HG03565 (cell line): ENCODE results near the gene UBE2S.

Experiments
- ATAC-seq: cut with Tn5 transposase; IDR thresholded peaks from one replicate; pipeline ENCODE4 v1.9.1; 2021; ENCODE audit warnings: mild to moderate bottlenecking, moderate library complexity; ENCODE audit not compliant: unreplicated experiment

The UBE2S gene

GRCh38 chr19:55384920-55385723 is 22.5 kb downstream of the UBE2S start:
- ATAC-seq: peak; percentile 33

GRCh38 chr19:55384131-55384919 is 23.3 kb downstream of the UBE2S start, which contains the start of gene TMEM238:
Gene TMEM238, minus strand, starts transcription at chr19:55384292. Its CDS starts 33 bp downstream, at chr19:55384259.
- ATAC-seq: no peak

DNA sequence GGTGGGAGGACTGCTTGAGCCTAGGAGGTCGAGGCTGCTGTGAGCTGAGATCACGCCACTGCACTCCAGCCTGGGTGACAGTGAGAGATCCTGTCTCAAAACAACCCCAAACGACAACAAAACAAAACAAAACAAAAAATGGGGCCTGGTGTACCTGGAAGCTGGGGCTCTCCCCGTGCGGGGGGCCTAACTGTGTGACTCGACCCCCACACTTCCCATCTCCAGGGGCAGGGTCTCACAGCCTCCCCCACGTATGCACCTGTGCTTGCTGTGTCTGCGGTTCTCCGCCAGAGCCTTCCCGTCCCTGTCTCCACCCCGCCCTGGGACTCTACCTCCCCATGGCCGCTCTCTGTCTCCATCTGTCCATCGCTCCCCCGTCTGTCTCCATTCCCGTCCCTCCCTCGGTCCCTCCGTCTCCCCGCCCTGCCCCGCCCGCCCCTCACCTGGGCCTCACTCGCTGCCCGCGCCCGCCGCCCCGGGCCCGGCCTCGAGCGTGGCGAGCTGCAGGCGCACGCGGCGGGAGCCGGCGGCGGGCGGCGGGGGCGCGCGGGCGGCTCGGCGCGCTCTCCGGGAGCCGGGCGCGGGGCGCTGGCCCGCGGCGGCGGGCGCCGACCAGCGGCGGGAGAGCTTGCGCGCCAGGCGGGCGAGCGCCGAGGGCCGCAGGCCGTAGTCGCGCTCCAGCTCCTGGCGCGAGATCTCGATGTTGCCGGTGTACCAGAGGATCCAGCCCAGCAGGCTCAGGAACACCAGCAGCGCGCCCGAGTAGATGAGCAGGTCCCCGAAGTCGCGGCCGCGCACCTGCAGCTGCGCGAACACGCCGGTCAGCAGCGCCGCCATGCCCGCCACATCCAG is 24.1 kb downstream of the UBE2S start:
- ATAC-seq: no peak

GRCh38 chr19:55382522-55383054 is 25.0 kb downstream of the UBE2S start:
- ATAC-seq: no peak

DNA sequence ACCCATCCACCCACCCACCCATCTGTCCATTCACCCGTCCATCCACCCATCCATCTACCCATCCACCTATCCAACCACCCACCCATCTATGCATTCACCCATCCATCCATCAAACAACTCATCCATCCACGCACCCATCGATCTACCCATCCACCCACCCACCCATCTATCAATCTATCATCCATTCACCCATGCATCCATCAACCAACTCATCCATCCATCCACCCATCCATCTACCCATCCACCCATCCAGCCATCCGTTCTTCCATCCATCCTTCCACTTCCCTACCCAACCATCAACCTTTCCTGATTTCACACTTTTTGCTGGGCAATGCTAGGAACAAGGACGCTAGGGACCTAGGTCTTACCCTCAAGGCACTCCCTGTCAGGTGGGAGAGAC is 25.6 kb downstream of the UBE2S start:
- ATAC-seq: no peak

DNA sequence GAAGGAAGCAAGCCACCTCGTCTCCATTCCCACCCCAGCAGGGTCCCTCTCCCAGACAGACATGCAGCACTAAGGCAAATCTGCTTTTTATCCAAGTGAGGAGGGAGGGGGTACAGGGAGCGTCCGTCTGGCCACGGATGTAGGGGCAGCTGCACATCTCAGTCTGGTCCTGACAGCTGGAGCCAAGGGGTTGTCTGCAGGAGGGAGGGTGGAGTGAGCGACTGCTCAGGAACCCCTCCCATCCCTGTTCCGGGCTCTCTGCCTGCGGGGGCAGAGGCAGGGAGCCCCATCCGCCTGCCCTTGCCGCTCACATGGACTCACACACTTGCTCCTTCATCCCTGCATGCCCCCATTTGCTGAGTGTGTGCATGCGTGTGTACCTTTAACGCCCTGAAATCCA is 28.4 kb downstream of the UBE2S start:
- ATAC-seq: no peak

DNA sequence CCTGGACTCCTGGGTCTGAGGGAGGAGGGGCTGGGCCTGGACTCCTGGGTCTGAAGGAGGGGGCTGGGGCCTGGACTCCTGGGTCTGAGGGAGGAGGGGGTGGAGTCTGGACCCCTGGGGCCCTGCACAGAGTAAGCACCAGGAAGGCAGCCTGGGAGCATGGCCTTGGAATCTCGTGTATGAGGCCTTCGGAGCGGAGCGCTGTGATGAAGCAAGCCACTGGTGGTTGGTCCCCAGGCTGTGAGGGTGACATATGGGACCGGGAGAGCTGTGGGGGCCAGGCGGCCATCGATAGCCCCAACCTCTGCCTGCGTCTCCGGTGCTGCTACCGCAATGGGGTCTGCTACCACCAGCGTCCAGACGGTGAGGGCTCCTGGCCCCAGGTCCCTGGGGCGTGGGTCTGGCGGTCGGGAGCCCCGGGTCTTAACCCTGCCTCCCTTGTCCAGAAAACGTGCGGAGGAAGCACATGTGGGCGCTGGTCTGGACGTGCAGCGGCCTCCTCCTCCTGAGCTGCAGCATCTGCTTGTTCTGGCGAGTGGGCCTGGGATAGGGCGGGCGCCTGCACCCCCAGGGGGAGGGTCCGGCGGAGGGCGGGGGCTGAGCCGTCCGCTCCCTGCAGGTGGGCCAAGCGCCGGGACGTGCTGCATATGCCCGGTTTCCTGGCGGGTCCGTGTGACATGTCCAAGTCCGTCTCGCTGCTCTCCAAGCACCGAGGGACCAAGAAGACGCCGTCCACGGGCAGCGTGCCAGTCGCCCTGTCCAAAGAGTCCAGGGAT is 30.0 kb downstream of the UBE2S start:
- no peak for ATAC-seq

DNA sequence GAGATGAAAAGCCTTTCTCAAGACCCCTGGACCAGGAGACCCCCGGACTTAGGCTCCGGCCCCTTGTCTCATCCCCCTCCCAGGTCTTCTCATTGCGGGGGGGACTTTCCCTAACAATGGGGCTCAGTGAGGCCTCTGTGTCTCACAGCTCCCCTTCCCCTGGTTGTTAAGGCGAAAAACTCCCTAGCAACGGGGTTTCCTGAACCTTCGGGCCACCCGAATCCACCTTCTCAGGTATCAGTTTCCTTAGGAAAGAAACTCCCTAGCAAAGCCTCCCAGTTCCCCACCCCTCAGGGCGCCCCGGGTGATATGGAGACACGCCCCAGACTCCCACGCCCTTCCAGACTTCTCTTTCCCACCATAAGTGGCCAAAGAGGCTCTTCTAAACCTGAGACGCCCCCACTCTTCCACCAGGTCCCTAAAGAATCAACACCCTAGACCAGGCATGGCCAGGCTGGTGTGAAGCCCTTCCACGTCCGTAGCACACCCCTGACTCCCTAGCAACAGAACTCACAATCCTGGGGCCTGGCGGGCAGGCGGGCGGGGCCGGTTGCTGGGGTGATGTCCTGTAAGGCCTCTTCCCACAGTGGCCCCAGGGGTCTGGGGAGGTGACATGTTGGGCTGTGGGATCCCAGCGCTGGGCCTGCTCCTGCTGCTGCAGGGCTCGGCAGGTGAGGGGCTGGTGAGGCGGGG is 31.2 kb downstream of the UBE2S start, which contains the start of gene TMEM190:
Gene TMEM190, plus strand, starts transcription at position 586 of the 693 bp plus-strand sequence. Its CDS starts 28 bp downstream, at position 614.
- no peak for ATAC-seq

GRCh38 chr19:55373993-55374757 is 33.4 kb downstream of the UBE2S start:
- ATAC-seq: no peak

DNA sequence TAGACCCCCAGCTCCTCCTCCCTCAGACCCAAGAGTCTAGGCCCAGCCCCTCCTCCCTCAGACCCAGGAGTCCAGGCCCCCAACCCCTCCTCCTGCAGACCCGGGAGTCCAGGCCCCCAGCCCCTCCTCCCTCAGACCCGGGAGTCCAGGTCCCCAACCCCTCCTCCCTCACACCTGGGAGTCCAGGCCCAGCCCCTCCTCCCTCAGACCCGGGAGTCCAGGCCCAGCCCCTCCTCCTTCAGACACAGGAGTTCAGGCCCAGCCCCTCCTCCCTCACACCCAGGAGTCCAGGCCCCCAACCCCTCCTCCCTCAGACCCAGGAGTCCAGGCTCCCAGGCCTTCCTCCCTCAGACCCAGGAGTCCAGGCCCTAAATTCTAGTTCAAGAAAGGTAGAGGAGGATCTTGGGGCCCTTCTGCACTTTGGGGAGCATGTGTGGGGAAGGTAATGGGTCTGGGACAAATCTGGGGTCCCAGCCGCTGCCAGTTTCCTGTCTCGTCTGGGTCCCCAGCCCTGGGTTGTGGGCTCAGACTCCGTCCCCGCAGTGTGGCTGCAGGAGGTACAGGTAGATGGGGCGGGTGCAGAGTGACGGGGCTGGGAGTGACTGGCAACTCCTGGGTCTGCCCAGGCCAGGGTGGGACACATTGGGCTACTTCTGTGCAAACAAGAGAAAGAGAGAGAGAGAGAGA is 34.1 kb downstream of the UBE2S start:
- ATAC-seq: no peak

GRCh38 chr19:55372316-55373081 is 35.1 kb downstream of the UBE2S start:
- no peak for ATAC-seq

- ATAC-seq: no peak
Measured at GRCh38 chr19:55370305-55370988, 37.1 kb downstream of the UBE2S start, which contains the start of gene IL11. Gene IL11, minus strand, starts transcription at chr19:55370463. Its CDS starts 153 bp downstream, at chr19:55370310.

DNA sequence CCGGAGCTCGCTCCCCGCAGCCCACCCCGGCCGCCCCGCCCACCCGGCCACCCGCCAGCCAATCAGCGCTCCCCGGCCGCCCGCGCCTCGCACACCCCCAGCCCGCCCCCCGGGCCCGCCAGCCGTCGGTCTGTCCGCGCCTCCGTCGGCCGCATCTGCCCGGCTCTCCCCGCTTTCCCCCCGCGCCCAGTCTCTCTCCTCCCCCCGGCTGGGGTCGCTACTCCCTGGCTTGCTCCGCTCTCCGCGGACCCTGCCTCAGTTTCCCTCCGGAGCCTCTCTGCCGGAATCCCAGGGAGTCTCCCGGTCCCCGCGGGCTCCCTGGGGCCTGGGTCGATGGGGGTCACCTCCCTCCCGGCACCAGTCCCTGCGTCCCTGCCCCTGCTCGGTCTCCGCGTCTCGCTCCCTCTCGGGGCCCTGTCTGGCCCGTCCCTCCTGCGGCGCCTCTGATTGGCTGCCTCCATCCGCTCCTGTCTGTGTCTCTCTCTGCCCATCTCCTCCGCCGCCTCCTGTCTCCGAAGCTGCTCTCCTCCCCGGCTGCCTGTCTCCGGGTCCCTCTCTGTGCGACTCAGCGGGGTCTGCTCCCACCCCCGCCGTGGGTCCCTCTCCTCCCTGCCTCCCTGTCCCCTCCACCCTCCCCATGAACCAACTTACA is 37.8 kb downstream of the UBE2S start:
- ATAC-seq: no peak

- no peak for ATAC-seq
Measured at GRCh38 chr19:55368701-55369563, 38.7 kb downstream of the UBE2S start.

GRCh38 chr19:55368106-55368505 is 39.5 kb downstream of the UBE2S start:
- no peak for ATAC-seq
